ENCODE data around the gene GASK1A.

The GASK1A gene

DNA sequence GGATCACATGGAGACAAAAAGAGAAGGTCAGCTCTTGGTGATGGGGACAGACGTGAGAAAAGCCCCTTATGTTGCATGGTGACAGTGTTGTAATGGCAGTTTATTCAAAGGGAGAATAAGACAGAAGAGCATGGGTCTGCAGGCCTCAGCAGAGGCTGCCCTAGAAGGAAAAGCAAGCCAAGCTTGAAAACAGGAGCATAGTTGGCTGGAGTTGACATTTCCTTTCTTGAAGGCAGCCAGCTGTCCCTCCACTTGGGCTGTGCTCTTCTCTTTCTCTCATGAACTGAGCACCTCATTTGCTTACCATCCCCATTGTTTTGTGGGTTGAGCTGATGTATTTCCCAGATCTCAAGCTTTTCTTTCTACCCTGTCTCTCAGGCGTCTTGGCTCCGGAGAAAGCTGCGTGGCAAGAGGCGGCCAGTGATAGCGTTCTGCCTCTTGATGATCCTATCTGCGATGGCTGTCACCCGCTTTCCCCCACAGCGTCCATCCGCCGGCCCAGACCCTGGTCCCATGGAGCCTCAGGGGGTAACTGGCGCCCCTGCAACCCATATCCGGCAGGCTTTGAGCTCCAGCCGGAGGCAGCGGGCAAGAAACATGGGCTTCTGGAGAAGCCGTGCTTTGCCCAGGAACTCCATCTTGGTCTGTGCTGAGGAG, 52.9 kb downstream of the GASK1A start:
- no peak overlapping the region for H2AFZ ChIP-seq (ENCODE audit: low read depth, low read length)
- TF ChIP-seq EZH2 (IDR thresholded peaks at IDR 0.05; ENCODE audit: borderline replicate concordance, low read depth, low read length, severe bottlenecking), result no peak
- TF ChIP-seq, protein P1, sequence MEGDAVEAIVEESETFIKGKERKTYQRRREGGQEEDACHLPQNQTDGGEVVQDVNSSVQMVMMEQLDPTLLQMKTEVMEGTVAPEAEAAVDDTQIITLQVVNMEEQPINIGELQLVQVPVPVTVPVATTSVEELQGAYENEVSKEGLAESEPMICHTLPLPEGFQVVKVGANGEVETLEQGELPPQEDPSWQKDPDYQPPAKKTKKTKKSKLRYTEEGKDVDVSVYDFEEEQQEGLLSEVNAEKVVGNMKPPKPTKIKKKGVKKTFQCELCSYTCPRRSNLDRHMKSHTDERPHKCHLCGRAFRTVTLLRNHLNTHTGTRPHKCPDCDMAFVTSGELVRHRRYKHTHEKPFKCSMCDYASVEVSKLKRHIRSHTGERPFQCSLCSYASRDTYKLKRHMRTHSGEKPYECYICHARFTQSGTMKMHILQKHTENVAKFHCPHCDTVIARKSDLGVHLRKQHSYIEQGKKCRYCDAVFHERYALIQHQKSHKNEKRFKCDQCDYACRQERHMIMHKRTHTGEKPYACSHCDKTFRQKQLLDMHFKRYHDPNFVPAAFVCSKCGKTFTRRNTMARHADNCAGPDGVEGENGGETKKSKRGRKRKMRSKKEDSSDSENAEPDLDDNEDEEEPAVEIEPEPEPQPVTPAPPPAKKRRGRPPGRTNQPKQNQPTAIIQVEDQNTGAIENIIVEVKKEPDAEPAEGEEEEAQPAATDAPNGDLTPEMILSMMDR (IDR thresholded peaks at IDR 0.05; ENCODE audit: borderline replicate concordance, extremely low read depth, low read length, poor library complexity, severe bottlenecking), result no peak
- no peaks in the 10 kb centered on the region for H4K20me1 ChIP-seq (ENCODE audit: insufficient read depth, low read length)
- H3K36me3 ChIP-seq (ENCODE audit: insufficient read depth, low read length), result no peaks in the 10 kb centered on the region
- DNase-seq (no peak), ATAC-seq (ENCODE audit: insufficient read depth, low read depth) (no peak)
- no peak overlapping the region for H3K4me2 ChIP-seq (ENCODE audit: insufficient read depth, low read length)
- H3K9ac ChIP-seq (ENCODE audit: low read depth, low read length), result no peak overlapping the region
- H3K79me2 ChIP-seq (ENCODE audit: insufficient read depth, low read length), result no peaks in the 10 kb centered on the region
- H3K9me3 ChIP-seq (ENCODE audit: insufficient read depth, low read length, severe bottlenecking), result no peaks in the 10 kb centered on the region
- H3K27ac ChIP-seq (ENCODE audit: low read length), result no peak overlapping the region
- no peak overlapping the region for H3K4me3 ChIP-seq (ENCODE audit: low read depth in 1 of 2, low read length in 2 of 2)
- H3K27me3 ChIP-seq (ENCODE audit: insufficient read depth, low read length, poor library complexity), result no peaks in the 10 kb centered on the region
- H3K4me1 ChIP-seq (ENCODE audit: insufficient read depth, low read length), result no peaks in the 10 kb centered on the region

DNA sequence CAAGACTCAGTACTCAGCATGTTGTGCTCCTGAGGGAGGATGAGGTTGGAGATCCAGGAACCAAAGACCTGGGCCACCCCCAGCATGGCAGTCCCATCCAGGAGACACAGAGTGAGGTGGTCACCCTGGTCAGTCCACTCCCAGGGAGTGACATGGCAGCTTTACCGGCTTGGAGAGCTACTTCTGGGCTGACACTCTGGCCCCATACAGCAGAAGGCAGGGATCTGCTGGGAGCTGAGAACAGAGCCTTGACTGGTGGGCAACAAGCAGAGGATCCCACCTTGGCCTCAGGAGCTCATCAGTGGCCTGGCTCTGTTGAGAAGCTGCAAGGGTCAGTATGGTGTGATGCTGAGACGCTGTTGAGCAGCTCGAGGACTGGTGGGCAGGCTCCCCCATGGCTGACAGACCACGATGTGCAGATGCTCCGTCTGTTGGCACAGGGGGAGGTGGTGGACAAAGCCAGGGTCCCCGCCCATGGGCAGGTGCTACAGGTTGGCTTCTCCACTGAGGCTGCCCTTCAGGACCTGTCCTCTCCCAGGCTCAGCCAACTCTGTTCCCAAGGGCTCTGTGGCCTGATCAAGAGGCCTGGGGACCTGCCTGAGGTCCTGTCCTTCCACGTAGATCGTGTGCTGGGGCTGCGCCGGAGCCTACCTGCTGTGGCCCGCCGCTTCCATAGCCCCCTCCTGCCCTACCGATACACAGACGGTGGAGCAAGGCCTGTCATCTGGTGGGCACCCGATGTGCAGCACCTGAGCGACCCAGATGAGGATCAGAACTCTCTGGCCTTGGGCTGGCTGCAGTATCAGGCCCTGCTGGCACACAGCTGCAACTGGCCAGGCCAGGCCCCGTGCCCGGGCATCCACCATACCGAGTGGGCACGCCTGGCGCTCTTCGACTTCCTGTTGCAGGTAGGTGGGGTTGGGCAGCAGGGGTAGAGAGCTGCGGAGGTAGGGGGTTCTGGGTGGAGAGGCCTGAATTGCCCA, 53.8 kb downstream of the GASK1A start:
- ATAC-seq (ENCODE audit: insufficient read depth, low read depth) (no peak), DNase-seq (no peak)
- no peaks in the 10 kb centered on the region for H3K79me2 ChIP-seq (ENCODE audit: insufficient read depth, low read length)
- no peak overlapping the region for H2AFZ ChIP-seq (ENCODE audit: low read depth, low read length)
- TF ChIP-seq, protein P1 (IDR thresholded peaks at IDR 0.05; ENCODE audit: borderline replicate concordance, extremely low read depth, low read length, poor library complexity, severe bottlenecking), result no peak
- TF ChIP-seq EZH2 (IDR thresholded peaks at IDR 0.05; ENCODE audit: borderline replicate concordance, low read depth, low read length, severe bottlenecking), result no peak
- H3K27ac ChIP-seq (ENCODE audit: low read length), result no peak overlapping the region
- H3K4me2 ChIP-seq (ENCODE audit: insufficient read depth, low read length), result no peak overlapping the region
- no peaks in the 10 kb centered on the region for H3K27me3 ChIP-seq (ENCODE audit: insufficient read depth, low read length, poor library complexity)
- H3K4me3 ChIP-seq (ENCODE audit: low read depth in 1 of 2, low read length in 2 of 2), result no peak overlapping the region
- no peaks in the 10 kb centered on the region for H3K36me3 ChIP-seq (ENCODE audit: insufficient read depth, low read length)
- H3K9me3 ChIP-seq (ENCODE audit: insufficient read depth, low read length, severe bottlenecking), result no peaks in the 10 kb centered on the region
- H3K9ac ChIP-seq (ENCODE audit: low read depth, low read length), result no peak overlapping the region
- H3K4me1 ChIP-seq (ENCODE audit: insufficient read depth, low read length), result no peaks in the 10 kb centered on the region
- no peaks in the 10 kb centered on the region for H4K20me1 ChIP-seq (ENCODE audit: insufficient read depth, low read length)

DNA sequence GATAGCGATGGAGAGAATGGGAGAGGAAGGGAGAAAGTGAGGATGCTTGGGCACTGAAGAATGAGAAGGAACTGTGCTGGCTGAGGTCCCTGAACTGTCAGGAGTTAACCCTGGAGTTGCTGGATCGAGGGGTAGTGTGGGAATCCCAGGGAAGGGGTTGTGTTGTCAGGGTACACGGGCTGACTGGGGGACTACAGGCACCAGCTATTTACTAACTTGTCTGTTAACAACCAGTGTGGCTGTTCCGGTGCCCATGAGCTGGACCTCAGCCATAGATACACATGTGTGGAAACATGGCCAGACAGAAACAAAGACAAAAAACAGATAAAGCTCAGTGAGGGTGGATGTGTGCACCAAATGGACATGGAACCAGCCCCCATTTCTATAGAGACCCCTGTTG, 55.1 kb downstream of the GASK1A start:
- no peak overlapping the region for H3K4me2 ChIP-seq (ENCODE audit: insufficient read depth, low read length)

More for the DNA sequence above, 55.1 kb downstream of the GASK1A start:
- DNase-seq (no peak), ATAC-seq (ENCODE audit: insufficient read depth, low read depth) (no peak)
- no peaks in the 10 kb centered on the region for H4K20me1 ChIP-seq (ENCODE audit: insufficient read depth, low read length)
- no peaks in the 10 kb centered on the region for H3K79me2 ChIP-seq (ENCODE audit: insufficient read depth, low read length)
- H3K27ac ChIP-seq (ENCODE audit: low read length), result no peak overlapping the region
- H2AFZ ChIP-seq (ENCODE audit: low read depth, low read length), result no peak overlapping the region
- H3K4me1 ChIP-seq (ENCODE audit: insufficient read depth, low read length), result no peaks in the 10 kb centered on the region
- H3K27me3 ChIP-seq (ENCODE audit: insufficient read depth, low read length, poor library complexity), result no peaks in the 10 kb centered on the region
- TF ChIP-seq, protein P1 (IDR thresholded peaks at IDR 0.05; ENCODE audit: borderline replicate concordance, extremely low read depth, low read length, poor library complexity, severe bottlenecking), result no peak
- TF ChIP-seq EZH2 (IDR thresholded peaks at IDR 0.05; ENCODE audit: borderline replicate concordance, low read depth, low read length, severe bottlenecking), result no peak
- no peaks in the 10 kb centered on the region for H3K9me3 ChIP-seq (ENCODE audit: insufficient read depth, low read length, severe bottlenecking)
- no peak overlapping the region for H3K4me3 ChIP-seq (ENCODE audit: low read depth in 1 of 2, low read length in 2 of 2)
- H3K9ac ChIP-seq (ENCODE audit: low read depth, low read length), result no peak overlapping the region
- no peaks in the 10 kb centered on the region for H3K36me3 ChIP-seq (ENCODE audit: insufficient read depth, low read length)
